AG09309 (cell line): ENCODE data around the gene PANK2.

ENCODE experiments used
- DNase-seq: peaks from one replicate; pipeline ENCODE4 v3.0.0-alpha.2; 2010; ENCODE audit warnings: low read depth
- H3K4me3 ChIP-seq: 2 replicates; pipeline ENCODE4 v1.5.1; 2011; ENCODE audit warnings: mild to moderate bottlenecking, low read depth, low read length, moderate library complexity; ENCODE audit not compliant: control insufficient read depth
- CTCF ChIP-seq: IDR thresholded peaks from 2 replicates; pipeline ENCODE4 v1.5.1; 2011; ENCODE audit warnings: mild to moderate bottlenecking, low read depth, low read length, inconsistent platforms; ENCODE audit not compliant: insufficient read depth, control insufficient read depth; ENCODE audit errors: missing control alignments

The PANK2 gene

GRCh38 chr20:3919352-3919751 lies 30.2 kb downstream of the PANK2 start:
- peak; percentile 47 for DNase-seq
- TF ChIP-seq CTCF: no peak
- no peak overlapping the region for H3K4me3 ChIP-seq

GRCh38 chr20:3922223-3922982 lies 33.2 kb downstream of the PANK2 start:
- no peak overlapping the region for H3K4me3 ChIP-seq
- no peak for TF ChIP-seq CTCF
- no peak for DNase-seq

GRCh38 chr20:3922983-3923339 lies 33.8 kb downstream of the PANK2 start:
- no peak overlapping the region for H3K4me3 ChIP-seq
- no peak for DNase-seq
- no peak for TF ChIP-seq CTCF

- no peak overlapping the region for H3K4me3 ChIP-seq
- TF ChIP-seq CTCF: no peak
- no peak for DNase-seq
These were observed 34.6 kb downstream of the PANK2 start for GRCh38 chr20:3923818-3924217.

GRCh38 chr20:3924304-3925112 lies 35.3 kb downstream of the PANK2 start:
- no peak for DNase-seq
- no peak for TF ChIP-seq CTCF
- H3K4me3 ChIP-seq: no peak overlapping the region

GRCh38 chr20:3925113-3925695 lies 36.0 kb downstream of the PANK2 start:
- DNase-seq: no peak
- H3K4me3 ChIP-seq: no peak overlapping the region
- no peak for TF ChIP-seq CTCF
